HG03575 (cell line): Measurements from ENCODE around the gene MACROD2.
"Not testable (repeated sequence)": the region's sequence is repeated elsewhere in the genome, so short reads cannot be mapped to it uniquely, and the experiment has no call there.

Experiments used
- ATAC-seq: cut with Tn5 transposase; IDR thresholded peaks from one replicate; pipeline ENCODE4 v1.9.1; 2021; ENCODE audit not compliant: unreplicated experiment, insufficient number of reproducible peaks, low FRiP score; ENCODE audit errors: extremely low read depth

Gene MACROD2

GRCh38 chr20:14950633-14951032 is 955.3 kb downstream of the MACROD2 start:
- no peak for ATAC-seq

GRCh38 chr20:14951105-14951504 is 955.8 kb downstream of the MACROD2 start:
- ATAC-seq: no peak

GRCh38 chr20:14951707-14952418 is 956.5 kb downstream of the MACROD2 start:
- ATAC-seq: no peak

DNA sequence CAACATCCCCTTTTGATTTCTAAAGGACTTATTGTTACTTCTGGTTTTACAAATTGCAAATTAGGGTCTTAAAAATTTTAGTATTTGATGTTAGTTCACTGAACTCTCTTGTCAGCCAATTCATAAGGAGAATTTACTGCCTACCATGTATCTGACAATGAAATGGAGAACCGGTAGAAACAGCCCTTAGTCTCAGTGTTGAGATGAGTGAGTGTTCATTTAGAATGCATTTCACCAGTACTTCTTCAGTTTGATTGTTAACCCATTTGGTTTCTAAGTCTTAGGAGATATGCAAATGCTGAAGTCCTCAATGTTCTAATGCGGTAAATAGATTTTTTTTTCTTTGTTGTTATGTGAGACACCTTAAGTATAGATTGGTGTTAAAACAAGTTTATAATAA is 958.4 kb downstream of the MACROD2 start:
- no peak for ATAC-seq

DNA sequence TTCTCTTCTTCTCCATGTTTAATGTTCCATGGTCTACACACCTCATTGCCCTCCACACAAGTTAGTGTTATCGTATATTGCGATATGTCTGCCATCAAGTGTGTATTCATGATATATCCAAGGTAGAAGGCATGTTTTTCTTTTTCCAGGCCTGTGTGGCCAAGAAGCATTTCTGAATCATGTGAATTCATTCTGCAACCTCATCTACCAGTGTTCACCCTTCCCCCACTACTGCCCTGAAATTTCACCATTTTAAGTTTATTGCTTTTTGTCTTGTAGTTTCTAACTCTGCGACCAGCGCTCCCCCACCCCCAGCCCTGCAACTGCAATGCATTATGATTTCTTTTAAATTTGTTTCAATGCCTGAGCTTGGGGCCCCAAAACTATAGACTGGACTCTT is 960.1 kb downstream of the MACROD2 start:
- ATAC-seq: no peak

GRCh38 chr20:14956026-14956425 is 960.7 kb downstream of the MACROD2 start:
- no peak for ATAC-seq

GRCh38 chr20:14956538-14956937 is 961.2 kb downstream of the MACROD2 start:
- no peak for ATAC-seq

DNA sequence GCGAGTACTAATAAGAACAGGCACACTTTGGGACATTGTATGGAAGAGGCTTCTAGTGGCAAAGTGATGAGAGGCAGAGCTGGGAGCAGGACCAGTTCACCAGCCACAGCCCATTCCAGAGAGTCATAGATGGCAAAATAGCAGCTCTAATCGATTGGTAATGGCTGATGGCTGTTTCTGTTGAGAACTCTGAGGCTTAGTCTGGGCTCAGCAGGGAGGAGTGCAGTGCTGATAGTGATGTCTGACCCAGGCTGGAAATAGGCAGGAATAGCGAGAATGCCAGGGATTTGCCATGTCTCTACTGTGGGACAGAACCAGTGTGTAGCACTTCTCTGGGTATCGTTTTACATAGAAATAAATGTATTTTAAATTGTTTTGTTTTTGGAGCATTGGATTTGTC is 962.1 kb downstream of the MACROD2 start:
- no peak for ATAC-seq

DNA sequence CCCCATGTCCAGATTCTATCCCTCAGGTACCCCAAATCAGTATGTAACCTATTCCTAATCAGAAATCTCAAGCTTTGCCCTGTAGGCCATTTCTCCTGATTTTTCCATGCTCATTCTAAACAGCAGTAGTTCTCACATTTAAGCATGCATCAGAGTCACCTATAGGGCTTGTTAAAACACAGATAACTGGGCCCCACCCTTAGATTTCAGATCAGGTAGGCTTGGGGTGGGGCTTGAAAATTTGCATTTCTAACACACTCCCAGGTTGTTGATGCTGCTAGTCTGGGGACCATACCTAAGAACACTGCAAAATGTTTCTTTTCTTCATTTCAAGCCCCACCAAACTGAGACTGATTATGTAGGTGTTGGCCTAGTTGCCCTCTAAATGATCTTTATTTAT is 963.3 kb downstream of the MACROD2 start:
- no peak for ATAC-seq

GRCh38 chr20:14959506-14960475 is 964.5 kb downstream of the MACROD2 start:
- no peak for ATAC-seq

DNA sequence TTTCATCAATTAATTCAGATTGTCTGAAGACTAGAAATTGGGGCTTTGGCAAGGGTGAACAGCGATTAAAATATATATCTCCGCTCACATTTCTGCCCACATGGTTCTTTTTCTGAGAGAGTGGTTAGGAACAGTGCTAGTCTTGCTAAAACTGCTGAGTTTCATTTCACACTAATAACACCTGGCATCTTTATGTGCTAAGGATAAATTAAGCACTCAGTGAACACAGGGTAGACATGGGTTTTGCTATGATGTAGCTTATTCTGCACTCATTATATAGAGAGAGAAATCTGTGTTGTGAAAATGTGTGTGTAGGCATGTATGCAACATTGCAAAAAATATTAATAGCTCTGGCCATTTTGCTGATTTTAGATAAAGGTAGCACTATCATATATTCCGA is 965.5 kb downstream of the MACROD2 start:
- ATAC-seq: no peak

DNA sequence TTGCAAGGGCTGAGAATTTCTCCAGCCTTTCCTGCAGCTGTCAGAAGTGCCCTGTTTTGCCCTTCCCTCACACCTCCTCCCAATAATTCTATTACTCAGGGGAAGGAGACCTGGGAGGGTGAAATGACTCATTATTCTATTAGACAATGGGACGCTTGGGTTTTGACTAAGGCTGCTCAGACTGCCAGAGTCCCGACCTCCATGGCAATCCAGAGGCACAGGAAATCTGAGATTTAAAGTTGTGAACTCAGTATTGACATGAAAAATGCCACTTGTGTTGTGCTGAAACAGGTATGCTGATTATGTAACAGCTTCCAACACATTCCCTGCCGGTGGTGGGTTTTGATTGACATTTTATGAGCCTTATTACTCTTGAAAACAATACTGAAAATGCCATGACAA is 967.9 kb downstream of the MACROD2 start:
- no peak for ATAC-seq

GRCh38 chr20:14966203-14966602 is 970.9 kb downstream of the MACROD2 start:
- no peak for ATAC-seq

- no peak for ATAC-seq
These were observed 971.5 kb downstream of the MACROD2 start for GRCh38 chr20:14966808-14967207.

GRCh38 chr20:14972256-14972655 is 976.9 kb downstream of the MACROD2 start:
- ATAC-seq: no peak

GRCh38 chr20:14972690-14973089 is 977.4 kb downstream of the MACROD2 start:
- ATAC-seq: no peak

DNA sequence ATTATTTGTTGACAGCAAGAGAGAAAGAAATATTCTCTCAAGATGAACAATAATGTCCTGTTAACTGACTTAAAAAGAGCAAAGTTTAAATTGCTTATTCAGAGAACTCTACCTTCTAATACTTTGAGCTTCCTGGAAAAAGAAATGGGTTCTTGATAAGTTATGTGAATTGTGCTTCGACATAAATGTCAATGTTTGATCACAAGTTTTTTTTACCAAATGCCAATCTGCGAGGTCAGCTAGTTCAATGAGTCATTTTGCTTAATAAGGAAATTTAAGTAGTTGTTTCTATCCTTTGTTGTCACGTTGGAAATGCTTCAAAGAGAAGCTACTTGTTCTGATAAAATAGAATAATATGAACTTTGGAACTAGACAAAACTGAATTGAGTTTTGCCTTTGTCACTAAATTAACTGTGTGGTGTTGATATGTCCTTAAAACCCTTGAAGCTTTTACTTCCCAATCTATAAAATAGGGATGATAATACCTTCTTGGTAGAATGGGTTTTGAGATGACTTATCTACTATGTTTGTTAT is 984.2 kb downstream of the MACROD2 start:
- ATAC-seq: no peak

DNA sequence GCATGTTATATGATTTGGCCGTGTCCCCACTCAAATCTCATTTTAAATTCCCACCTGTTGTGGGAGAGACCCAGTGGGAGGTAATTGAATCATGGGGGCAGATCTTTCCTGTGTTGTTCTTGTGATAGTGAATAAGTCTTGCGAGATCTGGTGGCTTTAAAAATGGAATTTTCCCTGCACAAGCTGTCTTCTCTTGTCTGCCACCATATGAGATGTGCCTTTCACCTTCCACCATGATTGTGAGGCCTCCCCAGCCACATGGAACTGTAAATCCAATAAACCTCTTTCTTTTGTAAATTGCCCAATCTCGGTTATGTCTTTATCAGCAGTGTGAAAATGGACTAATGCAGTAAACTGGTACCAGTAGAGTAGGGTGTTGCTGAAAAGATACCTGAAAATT is 986.2 kb downstream of the MACROD2 start:
- not testable (repeated sequence) for ATAC-seq

- not testable (repeated sequence) for ATAC-seq
These were observed 987.0 kb downstream of the MACROD2 start for GRCh38 chr20:14982324-14982723.

DNA sequence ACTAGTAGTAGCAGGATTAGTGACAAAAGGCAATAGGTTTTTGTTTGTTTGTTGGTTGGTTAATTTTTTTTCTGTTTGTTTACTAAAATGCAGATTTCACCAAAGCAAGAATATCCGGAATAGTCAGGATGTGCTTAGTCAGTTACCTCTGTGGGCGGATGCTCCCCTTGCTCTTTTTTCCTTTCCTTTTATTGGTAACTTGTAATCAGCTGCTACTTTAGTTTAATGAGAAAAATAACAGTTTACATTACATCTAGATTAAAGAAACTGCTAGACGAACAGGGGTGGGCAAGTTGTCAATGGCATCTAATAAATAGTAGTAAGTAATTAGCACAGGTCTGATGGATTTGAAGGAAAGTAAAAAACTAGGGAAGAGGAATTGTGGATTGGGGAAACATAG is 989.0 kb downstream of the MACROD2 start:
- no peak for ATAC-seq
